ENCODE data around the gene OTOL1. TPM values are rescaled to one million over a fixed set of nuclear protein-coding genes. Genes with fewer than 3 reads are reported as not detected.
A peak's percentile ranks its signal among the peaks of the same experiment; 100 is the strongest.

The OTOL1 gene
- total RNA-seq, 1 experiment from 2014 or later: not detected

DNA sequence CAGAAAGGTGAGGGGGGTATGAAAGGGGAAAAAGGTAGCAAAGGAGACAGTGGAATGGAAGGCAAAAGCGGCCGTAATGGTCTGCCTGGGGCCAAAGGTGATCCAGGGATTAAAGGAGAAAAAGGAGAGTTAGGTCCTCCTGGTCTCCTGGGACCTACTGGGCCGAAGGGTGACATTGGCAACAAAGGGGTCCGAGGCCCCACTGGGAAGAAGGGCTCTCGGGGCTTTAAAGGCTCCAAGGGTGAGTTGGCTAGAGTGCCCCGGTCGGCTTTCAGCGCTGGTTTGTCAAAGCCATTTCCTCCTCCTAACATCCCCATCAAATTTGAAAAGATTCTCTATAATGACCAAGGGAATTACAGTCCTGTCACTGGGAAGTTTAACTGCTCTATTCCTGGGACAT, 6.7 kb downstream of the OTOL1 start:
- DNase-seq: no peak
- Histone ChIP-seq H3K9me2 (replicated peaks; ENCODE audit: insufficient read depth, low read length) (no peaks in the 10 kb centered on the region), H3K4me3 (ENCODE audit: low read length) (no peak overlapping the region), H3K36me3 (ENCODE audit: insufficient read depth, low read length) (no peaks in the 10 kb centered on the region), H3K4me2 (ENCODE audit: low read depth, low read length, poor library complexity, severe bottlenecking) (no peak overlapping the region), H3K9ac (ENCODE audit: low read length) (no peak overlapping the region), H2AFZ (ENCODE audit: low read length) (no peak overlapping the region), H4K20me1 (ENCODE audit: insufficient read depth, low read depth, low read length) (no peaks in the 10 kb centered on the region), H3K79me2 (ENCODE audit: low read length) (no peaks in the 10 kb centered on the region), H3K27ac (ENCODE audit: low read length) (no peak overlapping the region), H3K27me3 (ENCODE audit: low read length) (no peaks in the 10 kb centered on the region), H3K4me1 (ENCODE audit: low read length) (peaks cover 13% of the 10 kb centered on the region), H3K9me3 (ENCODE audit: low read length) (no peaks in the 10 kb centered on the region)

DNA sequence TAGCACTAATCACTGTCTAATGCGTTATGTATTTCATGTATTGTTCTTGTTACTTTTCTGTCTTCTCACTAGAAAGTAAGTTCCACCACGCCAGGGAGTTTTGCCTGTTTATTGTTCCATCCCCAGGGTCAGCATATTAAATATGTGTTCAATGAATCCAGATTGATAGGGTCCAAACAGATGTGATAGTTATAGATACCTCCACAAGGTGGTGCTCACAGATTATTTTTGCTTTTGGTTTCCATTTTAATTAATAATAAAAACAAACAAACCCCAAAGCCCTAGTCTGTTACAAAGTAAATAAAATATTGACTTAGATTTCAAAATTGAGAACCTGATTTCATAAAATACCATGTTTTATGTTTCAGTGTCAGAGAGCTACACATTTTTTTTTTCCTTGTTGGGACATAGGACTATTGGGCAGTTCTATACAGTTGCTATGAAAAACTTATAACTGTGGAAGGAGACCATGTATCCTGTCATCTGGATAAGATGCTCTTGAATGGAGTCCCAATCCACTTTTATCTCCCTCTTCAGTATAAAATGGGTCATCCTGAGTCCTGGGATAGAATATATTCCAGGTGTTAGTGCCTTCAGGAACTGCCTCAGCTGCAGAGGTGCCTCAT, 12.4 kb downstream of the OTOL1 start:
- Histone ChIP-seq H3K79me2 (ENCODE audit: low read length) (no peaks in the 10 kb centered on the region), H3K4me1 (ENCODE audit: low read length) (peaks cover 15% of the 10 kb centered on the region), H3K9me2 (replicated peaks; ENCODE audit: insufficient read depth, low read length) (no peaks in the 10 kb centered on the region), H3K4me3 (ENCODE audit: low read length) (no peak overlapping the region), H3K9me3 (ENCODE audit: low read length) (no peaks in the 10 kb centered on the region), H3K4me2 (ENCODE audit: low read depth, low read length, poor library complexity, severe bottlenecking) (no peak overlapping the region), H2AFZ (ENCODE audit: low read length) (no peak overlapping the region), H3K36me3 (ENCODE audit: insufficient read depth, low read length) (no peaks in the 10 kb centered on the region), H4K20me1 (ENCODE audit: insufficient read depth, low read depth, low read length) (no peaks in the 10 kb centered on the region), H3K27me3 (ENCODE audit: low read length) (no peaks in the 10 kb centered on the region), H3K9ac (ENCODE audit: low read length) (no peak overlapping the region), H3K27ac (ENCODE audit: low read length) (no peak overlapping the region)
- peak; percentile 72 for DNase-seq

DNA sequence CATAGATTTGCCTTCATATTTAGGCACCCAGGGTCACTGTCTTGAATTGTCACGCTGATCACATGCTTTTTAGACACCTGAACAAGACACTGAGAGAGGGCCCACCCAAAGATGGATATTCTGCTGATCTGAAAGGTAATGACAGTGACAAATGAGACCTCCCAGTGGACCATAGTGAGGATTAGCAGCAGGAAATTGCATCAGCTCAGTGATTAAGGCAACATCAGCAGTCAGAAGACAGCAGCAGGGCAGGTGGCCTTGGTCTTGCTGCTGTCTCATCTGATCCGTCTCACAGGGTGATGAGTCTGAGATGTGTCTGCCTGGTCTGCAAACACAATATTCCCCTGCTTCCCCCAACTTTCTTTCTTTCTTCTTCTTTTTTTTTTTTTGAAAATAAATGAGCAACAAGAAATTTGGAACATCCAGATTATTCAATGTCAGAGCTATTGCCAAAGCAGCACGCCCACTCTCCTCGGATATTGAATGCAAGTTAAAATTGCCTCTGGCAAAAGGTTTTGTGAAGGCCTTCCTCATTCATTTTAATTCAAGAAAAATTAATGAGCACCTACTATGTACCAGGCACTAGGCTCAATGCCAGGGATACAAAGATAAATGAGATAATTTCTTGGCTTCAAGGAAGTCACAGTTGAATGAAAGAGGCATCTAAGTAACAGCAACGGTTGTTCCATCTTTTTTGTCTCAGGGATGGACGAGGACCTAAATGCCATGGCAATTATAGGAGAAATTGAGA, 14.1 kb downstream of the OTOL1 start:
- Histone ChIP-seq H3K27ac (ENCODE audit: low read length) (peak overlapping the region; percentile 74), H2AFZ (ENCODE audit: low read length) (peak overlapping the region; percentile 3; the same call in 1 of the 2 replicates), H3K36me3 (ENCODE audit: insufficient read depth, low read length) (no peaks in the 10 kb centered on the region), H3K4me2 (ENCODE audit: low read depth, low read length, poor library complexity, severe bottlenecking) (peak overlapping the region; percentile 17), H3K79me2 (ENCODE audit: low read length) (no peaks in the 10 kb centered on the region), H3K27me3 (ENCODE audit: low read length) (no peaks in the 10 kb centered on the region), H3K9me2 (replicated peaks; ENCODE audit: insufficient read depth, low read length) (no peaks in the 10 kb centered on the region), H3K4me3 (ENCODE audit: low read length) (no peak overlapping the region), H3K4me1 (ENCODE audit: low read length) (peaks cover 15% of the 10 kb centered on the region), H3K9ac (ENCODE audit: low read length) (peak overlapping the region; percentile 4; the same call in 1 of the 2 replicates), H3K9me3 (ENCODE audit: low read length) (no peaks in the 10 kb centered on the region), H4K20me1 (ENCODE audit: insufficient read depth, low read depth, low read length) (no peaks in the 10 kb centered on the region)
- peak; percentile 83 for DNase-seq

DNA sequence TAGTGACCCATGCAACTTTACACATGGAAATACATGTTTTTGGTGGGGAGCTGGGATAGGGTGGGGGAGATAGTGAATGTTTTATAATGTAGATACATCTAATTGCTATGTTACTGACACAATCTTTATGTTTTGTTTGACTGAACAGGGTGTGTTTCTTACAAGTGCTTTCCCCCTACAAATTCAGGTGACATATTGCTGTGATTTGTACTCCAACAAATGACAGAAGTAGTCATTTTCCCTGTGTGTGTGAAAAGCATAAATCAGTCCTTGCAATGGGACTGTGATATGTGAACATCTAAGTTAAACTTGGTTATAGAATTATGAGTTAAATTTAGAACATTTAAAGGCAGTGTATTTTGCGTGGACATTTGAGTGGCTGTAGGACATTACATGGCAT, 27.3 kb downstream of the OTOL1 start:
- Histone ChIP-seq H3K36me3 (ENCODE audit: insufficient read depth, low read length) (no peaks in the 10 kb centered on the region), H3K4me1 (ENCODE audit: low read length) (no peaks in the 10 kb centered on the region), H3K9me3 (ENCODE audit: low read length) (no peaks in the 10 kb centered on the region), H3K27ac (ENCODE audit: low read length) (no peak overlapping the region), H3K79me2 (ENCODE audit: low read length) (no peaks in the 10 kb centered on the region), H3K27me3 (ENCODE audit: low read length) (no peaks in the 10 kb centered on the region), H3K9me2 (replicated peaks; ENCODE audit: insufficient read depth, low read length) (no peaks in the 10 kb centered on the region), H2AFZ (ENCODE audit: low read length) (no peak overlapping the region), H3K4me2 (ENCODE audit: low read depth, low read length, poor library complexity, severe bottlenecking) (no peak overlapping the region), H3K9ac (ENCODE audit: low read length) (no peak overlapping the region), H4K20me1 (ENCODE audit: insufficient read depth, low read depth, low read length) (no peaks in the 10 kb centered on the region), H3K4me3 (ENCODE audit: low read length) (no peak overlapping the region)
- no peak for DNase-seq

DNA sequence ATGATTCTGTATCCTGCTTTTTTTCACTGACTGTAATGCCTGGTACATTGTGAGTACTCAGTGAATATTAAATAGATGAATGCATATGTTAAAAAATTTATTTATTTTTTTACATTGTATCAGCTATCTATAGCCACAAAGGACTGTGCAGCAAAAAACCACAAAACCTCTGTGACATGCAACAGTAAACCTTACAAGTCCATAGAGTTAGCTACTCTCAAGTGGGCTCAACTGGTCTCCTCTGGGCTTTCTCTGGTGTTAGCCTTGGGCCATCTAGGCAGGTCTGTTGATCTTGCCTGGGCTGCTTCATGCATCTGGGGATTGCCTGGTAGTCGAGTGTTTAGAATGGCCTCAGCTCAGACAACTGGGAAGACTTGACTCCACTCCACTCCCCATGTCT, 35.3 kb downstream of the OTOL1 start:
- Histone ChIP-seq H3K9me3 (ENCODE audit: low read length) (no peaks in the 10 kb centered on the region), H3K4me1 (ENCODE audit: low read length) (no peaks in the 10 kb centered on the region)

DNA sequence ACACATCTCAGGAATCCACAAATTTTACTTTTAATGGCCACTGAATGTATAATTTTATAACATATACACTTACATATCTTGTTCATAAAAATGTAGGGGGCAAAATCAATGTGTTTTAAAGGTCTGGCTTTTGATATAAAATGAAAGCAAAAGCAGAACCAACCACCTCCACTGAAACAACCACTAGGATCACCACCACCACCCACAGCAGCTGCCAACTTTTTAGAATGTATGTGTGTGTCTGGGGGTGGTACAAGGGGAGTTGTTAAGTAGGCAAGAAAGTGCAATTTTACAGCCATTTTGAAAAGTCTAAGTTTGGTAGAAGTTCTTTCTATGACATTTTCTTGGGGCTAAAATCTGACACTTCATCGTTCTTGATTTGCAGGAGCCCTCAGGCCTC, 44.0 kb downstream of the OTOL1 start:
- Histone ChIP-seq H3K9ac (ENCODE audit: low read length) (no peak overlapping the region), H3K9me2 (replicated peaks; ENCODE audit: insufficient read depth, low read length) (no peaks in the 10 kb centered on the region), H3K9me3 (ENCODE audit: low read length) (no peaks in the 10 kb centered on the region), H4K20me1 (ENCODE audit: insufficient read depth, low read depth, low read length) (no peaks in the 10 kb centered on the region), H2AFZ (ENCODE audit: low read length) (0 out of 2 replicates have a peak overlapping the region, but pooled peaks have one; percentile 63), H3K27ac (ENCODE audit: low read length) (no peak overlapping the region), H3K79me2 (ENCODE audit: low read length) (no peaks in the 10 kb centered on the region), H3K4me2 (ENCODE audit: low read depth, low read length, poor library complexity, severe bottlenecking) (no peak overlapping the region), H3K36me3 (ENCODE audit: insufficient read depth, low read length) (no peaks in the 10 kb centered on the region), H3K4me3 (ENCODE audit: low read length) (no peak overlapping the region), H3K27me3 (ENCODE audit: low read length) (no peaks in the 10 kb centered on the region), H3K4me1 (ENCODE audit: low read length) (no peaks in the 10 kb centered on the region)
- no peak for DNase-seq

More for the DNA sequence above, 35.3 kb downstream of the OTOL1 start:
- Histone ChIP-seq H3K9me2 (replicated peaks; ENCODE audit: insufficient read depth, low read length) (no peaks in the 10 kb centered on the region), H3K36me3 (ENCODE audit: insufficient read depth, low read length) (no peaks in the 10 kb centered on the region), H3K27ac (ENCODE audit: low read length) (no peak overlapping the region), H3K4me3 (ENCODE audit: low read length) (no peak overlapping the region), H2AFZ (ENCODE audit: low read length) (no peak overlapping the region), H3K9ac (ENCODE audit: low read length) (no peak overlapping the region), H4K20me1 (ENCODE audit: insufficient read depth, low read depth, low read length) (no peaks in the 10 kb centered on the region), H3K79me2 (ENCODE audit: low read length) (no peaks in the 10 kb centered on the region), H3K27me3 (ENCODE audit: low read length) (no peaks in the 10 kb centered on the region), H3K4me2 (ENCODE audit: low read depth, low read length, poor library complexity, severe bottlenecking) (no peak overlapping the region)
- DNase-seq: no peak

DNA sequence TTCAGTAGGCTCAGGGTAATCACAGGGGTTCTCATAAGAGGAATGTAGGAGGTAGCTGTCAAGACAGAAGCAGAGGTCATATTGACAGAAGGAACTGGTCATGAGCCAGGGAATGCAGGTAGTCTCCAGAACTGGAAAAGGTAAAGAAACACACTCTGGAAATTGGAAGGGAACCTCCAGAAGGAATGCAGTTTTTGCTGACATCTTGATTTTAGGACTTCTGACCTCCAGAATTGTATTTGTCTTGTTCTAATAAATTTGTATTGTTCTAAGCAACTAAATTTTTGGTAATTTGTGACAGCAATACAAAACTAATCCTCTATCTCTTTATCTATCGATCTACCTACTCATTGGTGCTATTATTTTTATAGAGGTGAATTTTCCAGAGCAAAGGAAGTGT, 49.2 kb downstream of the OTOL1 start:
- no peak overlapping the region for H3K4me2 ChIP-seq (ENCODE audit: low read depth, low read length, poor library complexity, severe bottlenecking)
- H3K4me1 ChIP-seq (ENCODE audit: low read length): no peaks in the 10 kb centered on the region
- no peaks in the 10 kb centered on the region for H3K9me3 ChIP-seq (ENCODE audit: low read length)
- H3K79me2 ChIP-seq (ENCODE audit: low read length): no peaks in the 10 kb centered on the region
- no peak overlapping the region for H3K27ac ChIP-seq (ENCODE audit: low read length)
- H3K36me3 ChIP-seq (ENCODE audit: insufficient read depth, low read length): no peaks in the 10 kb centered on the region
- H3K27me3 ChIP-seq (ENCODE audit: low read length): no peaks in the 10 kb centered on the region
- no peak overlapping the region for H2AFZ ChIP-seq (ENCODE audit: low read length)
- no peaks in the 10 kb centered on the region for H4K20me1 ChIP-seq (ENCODE audit: insufficient read depth, low read depth, low read length)
- H3K4me3 ChIP-seq (ENCODE audit: low read length): no peak overlapping the region
- DNase-seq: no peak
- H3K9ac ChIP-seq (ENCODE audit: low read length): no peak overlapping the region
- H3K9me2 ChIP-seq (replicated peaks; ENCODE audit: insufficient read depth, low read length): no peaks in the 10 kb centered on the region

DNA sequence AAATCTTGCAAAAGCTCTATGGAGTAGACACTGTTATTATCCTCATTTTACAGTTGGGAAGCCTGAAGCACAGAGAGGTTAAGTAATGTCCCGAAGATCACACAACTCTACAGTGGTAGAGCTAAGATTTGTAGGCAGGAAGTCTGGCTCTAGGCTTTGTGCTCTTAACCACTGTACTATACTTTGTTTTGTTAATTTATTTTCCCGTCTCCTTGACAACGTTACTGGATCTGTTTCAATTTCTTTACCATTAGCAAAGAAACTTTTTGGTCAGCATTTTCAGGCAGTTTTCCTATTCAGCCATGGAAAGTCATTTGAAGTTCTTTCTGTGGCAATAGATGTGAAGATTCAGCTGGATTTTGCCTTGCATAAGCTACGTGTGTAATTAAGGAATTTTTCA, 51.7 kb downstream of the OTOL1 start:
- Histone ChIP-seq H3K27me3 (ENCODE audit: low read length) (no peaks in the 10 kb centered on the region), H3K4me3 (ENCODE audit: low read length) (no peak overlapping the region), H3K4me1 (ENCODE audit: low read length) (no peaks in the 10 kb centered on the region), H3K9me2 (replicated peaks; ENCODE audit: insufficient read depth, low read length) (no peaks in the 10 kb centered on the region), H3K79me2 (ENCODE audit: low read length) (no peaks in the 10 kb centered on the region), H3K27ac (ENCODE audit: low read length) (no peak overlapping the region), H3K9me3 (ENCODE audit: low read length) (no peaks in the 10 kb centered on the region), H3K4me2 (ENCODE audit: low read depth, low read length, poor library complexity, severe bottlenecking) (no peak overlapping the region), H3K9ac (ENCODE audit: low read length) (no peak overlapping the region), H2AFZ (ENCODE audit: low read length) (no peak overlapping the region), H4K20me1 (ENCODE audit: insufficient read depth, low read depth, low read length) (no peaks in the 10 kb centered on the region), H3K36me3 (ENCODE audit: insufficient read depth, low read length) (no peaks in the 10 kb centered on the region)
- DNase-seq: no peak

Data from Karpas-422 (cell line).